ENCODE measurements around the gene AEBP2. TPM values are rescaled to one million over a fixed set of nuclear protein-coding genes. Genes with fewer than 3 reads are reported as not detected.
A peak's percentile ranks its signal among the peaks of the same experiment; 100 is the strongest.

The AEBP2 gene
- total and polyA plus RNA-seq, 9 of the 15 experiments (the other 6 are each of a cell fraction or from before 2014, with no cell fraction given) = 5.7 to 43.7 (median 10.3) TPM

DNA sequence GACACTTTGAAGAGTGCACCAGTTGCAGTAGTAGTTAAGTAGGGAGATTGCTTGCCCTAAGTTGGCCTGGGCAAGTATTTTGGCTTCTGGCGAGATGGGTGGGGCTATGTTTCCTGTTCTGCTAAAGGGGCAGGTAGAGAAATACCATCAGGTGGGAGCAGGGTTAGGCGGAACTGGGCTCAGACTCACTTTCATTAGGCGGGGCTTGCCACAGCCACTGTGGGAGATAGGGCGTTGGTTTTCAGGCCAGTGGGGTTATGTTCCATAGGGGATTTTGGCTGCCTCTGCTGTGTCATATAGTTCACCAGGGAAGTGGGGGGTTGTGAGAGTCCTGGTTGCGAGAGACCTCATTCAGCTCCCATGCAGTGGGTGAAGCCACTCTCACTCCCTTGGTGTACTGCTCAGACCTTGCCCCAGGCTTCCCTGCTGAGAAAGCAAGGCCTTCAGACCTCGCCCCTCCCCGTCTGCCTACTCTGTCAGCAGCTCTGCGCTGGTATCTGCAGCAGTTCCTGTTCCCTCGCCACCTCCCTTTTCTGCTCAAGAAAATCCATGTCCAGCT, 43.3 kb downstream of the AEBP2 start:
- ChIA-PET CTCF (ENCODE audit: low intra/inter-chr PET ratio) (no interaction called here), POLR2A (interaction anchor here (0.7 kb wide), 1 partner anchor 175 kb away, joined by 3 read pairs; no protein-coding TSS in a partner anchor)
- Histone ChIP-seq H3K4me2 (ENCODE audit: insufficient read depth, low read length) (peak overlapping the region; percentile 64), H3K9me3 (replicated peaks; ENCODE audit: control insufficient read depth, insufficient read depth, low read depth, low read length) (no peaks in the 10 kb centered on the region), H3K27me3 (ENCODE audit: control insufficient read depth in 2 of 2, insufficient read depth in 2 of 2, low read length in 2 of 2) (no peaks in the 10 kb centered on the region), H3K4me1 (replicated peaks in 1 of 2; ENCODE audit: control insufficient read depth in 2 of 2, insufficient read depth in 2 of 2, low read length in 2 of 2) (peaks cover 0 to 15% of the 10 kb centered on the region in 2 experiments; a peak in 2 of 5 replicates), H3K79me2 (ENCODE audit: control insufficient read depth, insufficient read depth, low read length) (peaks cover 60% of the 10 kb centered on the region), H3K36me3 (ENCODE audit: control insufficient read depth, insufficient read depth, low read length) (peaks cover 16% of the 10 kb centered on the region; the same call in 2 of the 3 replicates), H3K27ac (ENCODE audit: extremely low read depth, low read depth, low read length) (peak overlapping the region; percentile 65; the same call in 2 of the 3 replicates), H3K4me3 (no peak overlapping the region), H3K9me1 (ENCODE audit: control insufficient read depth, insufficient read depth, low read length) (no peaks in the 10 kb centered on the region), H4K20me1 (replicated peaks; ENCODE audit: control insufficient read depth, insufficient read depth, low read length) (peaks cover 9% of the 10 kb centered on the region; the same call in 1 of the 2 replicates), H3K9ac (ENCODE audit: insufficient read depth in 1 of 2, low read depth in 2 of 2, low read length in 2 of 2) (peak overlapping the region; percentile 15 to 20; a peak in 2 of 4 replicates), H2AFZ (ENCODE audit: low read depth, low read length) (no peak overlapping the region)
- DNase-seq (ENCODE audit: extremely low read depth in 1 of 4, low spot score in 3 of 4) (peak in 3 of 4 experiments; percentile 10 to 65 (median 53)), ATAC-seq (peak; percentile 98), FAIRE-seq (peak; percentile 78)
- no TSS peak for BruUV-seq (replicated peaks)
- in situ Hi-C loops (cut with MboI) = no loop called here
- WGBS (ENCODE audit: insufficient coverage, low coverage, missing lambda C conversion rate) = 11% methylated on average over 7 of the region's 9 CpGs
- intact Hi-C loops (cut with micrococcal nuclease) = no loop called here
- TF ChIP-seq ZBTB8A (IDR thresholded peaks at IDR 0.05; ENCODE audit: partially characterized antibody) (no peak), SMARCB1 (IDR thresholded peaks at IDR 0.05; ENCODE audit: insufficient read length, low read depth) (no peak), MEIS2 (IDR thresholded peaks at IDR 0.05; ENCODE audit: partially characterized antibody) (peak; percentile 76), NRF1 (conservative IDR thresholded peaks at IDR 0.05 in 1 of 2, IDR thresholded peaks at IDR 0.05 in 1 of 2) (peak; percentile 25 to 29; a peak in 2 of 4 replicates), SRSF1 (IDR thresholded peaks at IDR 0.05; ENCODE audit: low read depth, low read length) (no peak), ETV1 (tag; conservative IDR thresholded peaks at IDR 0.05; ENCODE audit: low read depth) (no peak), SPI1 (IDR thresholded peaks at IDR 0.05; ENCODE audit: borderline replicate concordance, low read depth, low read length) (peak; percentile 62; the same call in 1 of the 2 replicates), ZNF217 (CRISPR knock-in tag; IDR thresholded peaks at IDR 0.05) (no peak)
- TF ChIP-seq, protein P1, sequence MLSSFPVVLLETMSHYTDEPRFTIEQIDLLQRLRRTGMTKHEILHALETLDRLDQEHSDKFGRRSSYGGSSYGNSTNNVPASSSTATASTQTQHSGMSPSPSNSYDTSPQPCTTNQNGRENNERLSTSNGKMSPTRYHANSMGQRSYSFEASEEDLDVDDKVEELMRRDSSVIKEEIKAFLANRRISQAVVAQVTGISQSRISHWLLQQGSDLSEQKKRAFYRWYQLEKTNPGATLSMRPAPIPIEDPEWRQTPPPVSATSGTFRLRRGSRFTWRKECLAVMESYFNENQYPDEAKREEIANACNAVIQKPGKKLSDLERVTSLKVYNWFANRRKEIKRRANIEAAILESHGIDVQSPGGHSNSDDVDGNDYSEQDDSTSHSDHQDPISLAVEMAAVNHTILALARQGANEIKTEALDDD (IDR thresholded peaks at IDR 0.05) = peak; percentile 16; the same call in 1 of the 2 replicates
- TF ChIP-seq, protein P2, sequence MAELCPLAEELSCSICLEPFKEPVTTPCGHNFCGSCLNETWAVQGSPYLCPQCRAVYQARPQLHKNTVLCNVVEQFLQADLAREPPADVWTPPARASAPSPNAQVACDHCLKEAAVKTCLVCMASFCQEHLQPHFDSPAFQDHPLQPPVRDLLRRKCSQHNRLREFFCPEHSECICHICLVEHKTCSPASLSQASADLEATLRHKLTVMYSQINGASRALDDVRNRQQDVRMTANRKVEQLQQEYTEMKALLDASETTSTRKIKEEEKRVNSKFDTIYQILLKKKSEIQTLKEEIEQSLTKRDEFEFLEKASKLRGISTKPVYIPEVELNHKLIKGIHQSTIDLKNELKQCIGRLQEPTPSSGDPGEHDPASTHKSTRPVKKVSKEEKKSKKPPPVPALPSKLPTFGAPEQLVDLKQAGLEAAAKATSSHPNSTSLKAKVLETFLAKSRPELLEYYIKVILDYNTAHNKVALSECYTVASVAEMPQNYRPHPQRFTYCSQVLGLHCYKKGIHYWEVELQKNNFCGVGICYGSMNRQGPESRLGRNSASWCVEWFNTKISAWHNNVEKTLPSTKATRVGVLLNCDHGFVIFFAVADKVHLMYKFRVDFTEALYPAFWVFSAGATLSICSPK (IDR thresholded peaks at IDR 0.05; ENCODE audit: borderline replicate concordance) = no peak
- TF ChIP-seq, protein P3, sequence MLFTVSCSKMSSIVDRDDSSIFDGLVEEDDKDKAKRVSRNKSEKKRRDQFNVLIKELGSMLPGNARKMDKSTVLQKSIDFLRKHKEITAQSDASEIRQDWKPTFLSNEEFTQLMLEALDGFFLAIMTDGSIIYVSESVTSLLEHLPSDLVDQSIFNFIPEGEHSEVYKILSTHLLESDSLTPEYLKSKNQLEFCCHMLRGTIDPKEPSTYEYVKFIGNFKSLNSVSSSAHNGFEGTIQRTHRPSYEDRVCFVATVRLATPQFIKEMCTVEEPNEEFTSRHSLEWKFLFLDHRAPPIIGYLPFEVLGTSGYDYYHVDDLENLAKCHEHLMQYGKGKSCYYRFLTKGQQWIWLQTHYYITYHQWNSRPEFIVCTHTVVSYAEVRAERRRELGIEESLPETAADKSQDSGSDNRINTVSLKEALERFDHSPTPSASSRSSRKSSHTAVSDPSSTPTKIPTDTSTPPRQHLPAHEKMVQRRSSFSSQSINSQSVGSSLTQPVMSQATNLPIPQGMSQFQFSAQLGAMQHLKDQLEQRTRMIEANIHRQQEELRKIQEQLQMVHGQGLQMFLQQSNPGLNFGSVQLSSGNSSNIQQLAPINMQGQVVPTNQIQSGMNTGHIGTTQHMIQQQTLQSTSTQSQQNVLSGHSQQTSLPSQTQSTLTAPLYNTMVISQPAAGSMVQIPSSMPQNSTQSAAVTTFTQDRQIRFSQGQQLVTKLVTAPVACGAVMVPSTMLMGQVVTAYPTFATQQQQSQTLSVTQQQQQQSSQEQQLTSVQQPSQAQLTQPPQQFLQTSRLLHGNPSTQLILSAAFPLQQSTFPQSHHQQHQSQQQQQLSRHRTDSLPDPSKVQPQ (CRISPR knock-in tag; IDR thresholded peaks at IDR 0.05; ENCODE audit: borderline replicate concordance) = no peak
- TF ChIP-seq, protein P4, sequence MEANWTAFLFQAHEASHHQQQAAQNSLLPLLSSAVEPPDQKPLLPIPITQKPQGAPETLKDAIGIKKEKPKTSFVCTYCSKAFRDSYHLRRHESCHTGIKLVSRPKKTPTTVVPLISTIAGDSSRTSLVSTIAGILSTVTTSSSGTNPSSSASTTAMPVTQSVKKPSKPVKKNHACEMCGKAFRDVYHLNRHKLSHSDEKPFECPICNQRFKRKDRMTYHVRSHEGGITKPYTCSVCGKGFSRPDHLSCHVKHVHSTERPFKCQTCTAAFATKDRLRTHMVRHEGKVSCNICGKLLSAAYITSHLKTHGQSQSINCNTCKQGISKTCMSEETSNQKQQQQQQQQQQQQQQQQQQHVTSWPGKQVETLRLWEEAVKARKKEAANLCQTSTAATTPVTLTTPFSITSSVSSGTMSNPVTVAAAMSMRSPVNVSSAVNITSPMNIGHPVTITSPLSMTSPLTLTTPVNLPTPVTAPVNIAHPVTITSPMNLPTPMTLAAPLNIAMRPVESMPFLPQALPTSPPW (CRISPR knock-in tag; IDR thresholded peaks at IDR 0.05) = peak; percentile 14; the same call in 1 of the 2 replicates

Measured in K562 (cell line).